Cardiac fibroblast (primary cell): ENCODE data around the gene SPATA13.
A peak's percentile ranks its signal among the peaks of the same experiment; 100 is the strongest.

Source experiments
- DNase-seq, 2 donors: peaks; one replicate each; pipeline versions ENCODE4 v3.0.0 to v3.0.0-alpha.2; 2010; ENCODE audit warnings: low read depth in 2 of 2
- H3K4me3 ChIP-seq, 2 donors: replicated peaks in 1 of 2; 1 replicate in 1 of 2; 2 replicates in 1 of 2; pipeline ENCODE4 v1.5.1; 2011; ENCODE audit warnings: low read depth in 2 of 2, low read length in 2 of 2, mild to moderate bottlenecking in 2 of 2, moderate library complexity in 1 of 2
- CTCF ChIP-seq: IDR thresholded peaks from one replicate; pipeline ENCODE4 v1.5.1; 2011; ENCODE audit warnings: low read depth, mild to moderate bottlenecking, low read length, inconsistent platforms

The SPATA13 gene

GRCh38 chr13:24138911-24139310 lies 21.6 kb upstream of the SPATA13 start:
- H3K4me3 ChIP-seq = no peak overlapping the region
- DNase-seq = no peak
- no peak for TF ChIP-seq CTCF

DNA sequence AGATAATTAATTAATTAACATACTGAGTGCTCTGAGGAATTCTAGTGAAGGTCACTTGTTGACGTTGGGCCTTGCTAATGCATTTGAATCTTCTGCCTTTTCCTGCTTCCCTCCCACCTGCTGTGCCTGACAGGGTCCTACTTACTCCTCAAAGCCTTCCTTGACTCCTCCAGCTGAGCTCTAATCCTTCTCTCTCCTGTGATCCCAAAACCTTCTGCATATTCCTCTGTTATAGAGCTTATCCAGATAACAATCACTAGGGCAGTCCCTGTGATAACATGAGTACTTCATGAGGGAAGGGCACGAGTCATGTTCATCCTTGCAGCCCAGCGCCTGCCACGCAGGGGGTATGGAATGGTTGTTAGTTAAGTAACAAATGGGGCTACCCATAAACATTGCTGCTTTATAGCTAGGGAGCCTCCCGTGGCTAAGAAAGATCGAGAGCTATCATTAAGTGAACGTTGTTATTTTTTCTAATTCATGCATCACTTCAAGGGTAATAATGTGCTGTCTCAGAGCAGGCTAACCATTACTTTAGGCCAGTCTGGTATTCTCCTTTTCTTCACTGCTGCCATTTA lies 19.1 kb upstream of the SPATA13 start:
- TF ChIP-seq CTCF = no peak
- no peak overlapping the region for H3K4me3 ChIP-seq
- no peak for DNase-seq

- TF ChIP-seq CTCF = no peak
- no peak for DNase-seq
- no peak overlapping the region for H3K4me3 ChIP-seq
Observed at GRCh38 chr13:24142453-24142852, 18.1 kb upstream of the SPATA13 start.

GRCh38 chr13:24142886-24143285 lies 17.6 kb upstream of the SPATA13 start:
- DNase-seq = peak in 1 of 2 donors; percentile 23
- H3K4me3 ChIP-seq = no peak overlapping the region
- no peak for TF ChIP-seq CTCF

DNA sequence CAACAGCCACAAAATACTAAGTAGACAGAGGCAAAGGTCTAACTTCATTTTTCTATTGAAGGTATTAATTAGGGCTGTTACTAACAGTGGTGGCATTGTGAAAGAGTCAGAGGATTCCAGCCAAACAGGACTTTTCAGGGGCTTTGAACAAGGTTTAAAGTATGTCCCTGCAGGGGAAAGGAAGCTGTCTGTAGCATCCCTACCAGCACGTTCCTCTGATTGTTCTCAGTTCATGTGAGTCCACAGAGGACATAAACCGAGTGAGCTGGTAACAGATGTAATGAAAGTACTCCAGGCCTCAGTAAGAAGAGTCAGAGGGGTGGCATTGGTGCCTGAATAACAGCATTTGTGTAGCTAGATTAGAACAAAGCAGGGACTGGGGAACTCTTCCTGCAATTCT lies 15.3 kb upstream of the SPATA13 start:
- TF ChIP-seq CTCF = no peak
- peak in 1 of 2 donors; percentile 13 for DNase-seq
- no peak overlapping the region for H3K4me3 ChIP-seq

DNA sequence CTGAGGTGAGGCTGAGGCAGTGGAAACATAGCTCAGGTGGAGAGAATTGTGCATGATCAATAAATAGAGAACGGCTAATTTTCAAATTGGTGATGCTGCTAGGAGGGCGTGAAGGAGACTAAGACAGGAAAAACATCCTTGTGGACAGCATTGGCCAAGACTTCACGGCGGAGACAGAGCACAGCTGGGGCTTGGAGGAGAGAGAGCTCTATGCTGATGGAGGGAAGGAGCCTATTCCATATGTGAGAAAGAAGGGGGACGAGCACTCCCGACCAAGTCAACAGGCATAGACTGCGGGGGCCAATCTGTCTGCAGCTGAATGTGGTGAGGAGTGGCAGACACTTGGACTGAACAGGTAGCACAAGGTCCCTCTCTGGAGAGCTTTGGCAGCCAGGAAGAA lies 14.8 kb upstream of the SPATA13 start:
- no peak overlapping the region for H3K4me3 ChIP-seq
- TF ChIP-seq CTCF = no peak
- DNase-seq = no peak

- TF ChIP-seq CTCF = no peak
- no peak overlapping the region for H3K4me3 ChIP-seq
- DNase-seq = peak in 1 of 2 donors; percentile 17
Observed at GRCh38 chr13:24146961-24147569, 13.5 kb upstream of the SPATA13 start.
